Parathyroid adenoma (tissue), 2 donors: ENCODE measurements around the gene IGF2BP2.

ENCODE experiments used
- H2AFZ ChIP-seq: fragments of 300-600 bp; sonication (generic); one replicate; pipeline ENCODE4 v1.7.0; 2017; ENCODE audit warnings: antibody characterized with exemption, mild to moderate bottlenecking
- H3K27ac ChIP-seq: fragments of 300-600 bp; sonication (generic); one replicate; pipeline ENCODE4 v1.7.0; 2017
- H3K27me3 ChIP-seq: fragments of 300-600 bp; sonication (generic); one replicate; pipeline ENCODE4 v1.7.0; 2017; ENCODE audit warnings: low read length; ENCODE audit not compliant: control insufficient read depth, insufficient read depth
- H3K36me3 ChIP-seq: fragments of 300-600 bp; sonication (generic); one replicate; pipeline ENCODE4 v1.7.0; 2017; ENCODE audit warnings: low read length; ENCODE audit not compliant: control insufficient read depth, insufficient read depth
- H3K4me1 ChIP-seq: fragments of 300-600 bp; sonication (generic); one replicate; pipeline ENCODE4 v1.7.0; 2017; ENCODE audit warnings: control low read depth
- H3K4me2 ChIP-seq: fragments of 300-600 bp; sonication (generic); one replicate; pipeline ENCODE4 v1.7.0; 2017; ENCODE audit warnings: low read length
- H3K4me3 ChIP-seq: fragments of 300-600 bp; sonication (generic); one replicate; pipeline ENCODE4 v1.7.0; 2017; ENCODE audit warnings: low read depth, low read length
- H3K79me2 ChIP-seq: fragments of 300-600 bp; sonication (generic); one replicate; pipeline ENCODE4 v1.7.0; 2017; ENCODE audit warnings: control low read depth
- H3K9ac ChIP-seq: fragments of 300-600 bp; sonication (generic); one replicate; pipeline ENCODE4 v1.7.0; 2017; ENCODE audit warnings: mild to moderate bottlenecking
- H3K9me3 ChIP-seq: fragments of 300-600 bp; sonication (generic); one replicate; pipeline ENCODE4 v1.7.0; 2017; ENCODE audit warnings: low read length; ENCODE audit not compliant: control insufficient read depth
- CTCF ChIP-seq: fragments of 300-600 bp; sonication (generic); IDR thresholded peaks from one replicate; pipeline ENCODE4 v1.7.0; 2017; ENCODE audit warnings: antibody characterized with exemption, mild to moderate bottlenecking
- donor health status: primary hyperparathyroidism.

IGF2BP2 gene

GRCh38 chr3:185797108-185797881 is 27.5 kb downstream of the IGF2BP2 start:
- no peak overlapping the region for H3K27ac ChIP-seq
- no peak overlapping the region for H3K4me3 ChIP-seq
- no peak overlapping the region for H3K9ac ChIP-seq

GRCh38 chr3:185796431-185797107 is 28.3 kb downstream of the IGF2BP2 start:
- H3K36me3 ChIP-seq: no peaks in the 10 kb centered on the region
- H3K27ac ChIP-seq: no peak overlapping the region
- no peak overlapping the region for H2AFZ ChIP-seq
- H3K4me3 ChIP-seq: no peak overlapping the region
- peaks cover 12% of the 10 kb centered on the region for H3K79me2 ChIP-seq
- no peak overlapping the region for H3K9ac ChIP-seq
- TF ChIP-seq CTCF: no peak
- H3K27me3 ChIP-seq: no peaks in the 10 kb centered on the region
- H3K9me3 ChIP-seq: no peaks in the 10 kb centered on the region
- H3K4me1 ChIP-seq: no peaks in the 10 kb centered on the region
- no peak overlapping the region for H3K4me2 ChIP-seq

More at GRCh38 chr3:185797108-185797881, 27.5 kb downstream of the IGF2BP2 start:
- TF ChIP-seq CTCF: no peak
- no peaks in the 10 kb centered on the region for H3K9me3 ChIP-seq
- no peaks in the 10 kb centered on the region for H3K27me3 ChIP-seq
- H3K4me1 ChIP-seq: no peaks in the 10 kb centered on the region
- H2AFZ ChIP-seq: no peak overlapping the region
- H3K79me2 ChIP-seq: peaks cover 12% of the 10 kb centered on the region
- H3K36me3 ChIP-seq: no peaks in the 10 kb centered on the region
- no peak overlapping the region for H3K4me2 ChIP-seq

- Histone ChIP-seq H3K4me1 (no peaks in the 10 kb centered on the region), H3K79me2 (peaks cover 12% of the 10 kb centered on the region), H3K4me3 (no peak overlapping the region), H3K4me2 (no peak overlapping the region), H3K27ac (no peak overlapping the region), H3K9me3 (no peaks in the 10 kb centered on the region), H3K36me3 (no peaks in the 10 kb centered on the region), H3K9ac (no peak overlapping the region), H2AFZ (no peak overlapping the region), H3K27me3 (no peaks in the 10 kb centered on the region)
- no peak for TF ChIP-seq CTCF
These were observed 31.5 kb downstream of the IGF2BP2 start for GRCh38 chr3:185793381-185793780.

DNA sequence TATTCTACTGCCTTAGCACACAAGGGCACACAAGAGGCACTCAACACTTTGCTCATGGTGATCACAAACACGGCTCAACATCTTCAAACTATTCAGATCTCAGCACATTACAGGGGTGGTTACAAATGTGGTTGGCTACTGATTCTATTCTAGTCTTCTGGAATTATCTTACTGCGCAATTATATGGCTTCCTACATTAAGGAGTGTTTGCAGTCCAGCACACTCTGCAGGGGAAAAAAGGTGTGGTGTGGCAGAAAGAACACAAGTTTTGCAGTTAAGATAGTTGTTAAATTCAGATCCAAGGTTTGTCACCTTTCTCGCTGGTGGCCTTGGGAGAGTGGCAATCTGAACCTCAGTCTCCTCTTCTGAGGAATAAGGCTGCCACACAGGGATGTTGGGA is 31.9 kb downstream of the IGF2BP2 start:
- Histone ChIP-seq H2AFZ (no peak overlapping the region), H3K9ac (no peak overlapping the region), H3K4me1 (no peaks in the 10 kb centered on the region), H3K36me3 (no peaks in the 10 kb centered on the region), H3K4me2 (no peak overlapping the region), H3K9me3 (no peaks in the 10 kb centered on the region), H3K27me3 (no peaks in the 10 kb centered on the region), H3K27ac (no peak overlapping the region), H3K4me3 (no peak overlapping the region), H3K79me2 (peaks cover 12% of the 10 kb centered on the region)
- TF ChIP-seq CTCF: no peak
